SK-N-SH (cell line): Measurements from ENCODE around the gene ARHGEF6. TPM values are rescaled to one million over a fixed set of nuclear protein-coding genes. Genes with fewer than 3 reads are reported as not detected.
A peak's percentile ranks its signal among the peaks of the same experiment; 100 is the strongest.

Experiments used
- CHD2 ChIP-seq: fragments of 150-350 bp; IDR thresholded peaks from 2 replicates; pipeline ENCODE4 v1.6.1; 2018; ENCODE audit warnings: low read length; ENCODE audit not compliant: partially characterized antibody
- CTCF ChIP-seq: fragments of 200-600 bp; sonication (generic); IDR thresholded peaks from 2 replicates; pipeline ENCODE4 v1.6.1; 2017; ENCODE audit warnings: antibody characterized with exemption, mild to moderate bottlenecking, moderate library complexity
- ELF1 ChIP-seq: IDR thresholded peaks from 2 replicates; pipeline ENCODE4 v1.4.0; 2012
- EP300 ChIP-seq, 2 experiments: IDR thresholded peaks; 2 replicates each; pipeline versions ENCODE4 v1.4.0 to v1.6.1; 2012; ENCODE audit warnings: borderline replicate concordance in 1 of 2, low read depth in 1 of 2, low read length in 1 of 2
- FOSL2 ChIP-seq: IDR thresholded peaks from 2 replicates; pipeline ENCODE4 v1.4.0; 2012; ENCODE audit warnings: low read depth, mild to moderate bottlenecking, moderate library complexity, borderline replicate concordance
- FOXJ3 ChIP-seq: sonication (generic); formaldehyde crosslinking; IDR thresholded peaks from 2 replicates; pipeline ENCODE4 v1.5.1; 2020; ENCODE audit warnings: mild to moderate bottlenecking, missing genetic modification reagents
- FOXM1 ChIP-seq: IDR thresholded peaks from 2 replicates; pipeline ENCODE4 v1.4.0; 2012; ENCODE audit warnings: low read depth, mild to moderate bottlenecking
- GABPA ChIP-seq: IDR thresholded peaks from 2 replicates; pipeline ENCODE4 v1.4.0; 2012; ENCODE audit warnings: low read depth, mild to moderate bottlenecking
- GATA2 ChIP-seq: sonication (generic); formaldehyde crosslinking; IDR thresholded peaks from 2 replicates; pipeline ENCODE4 v1.5.0; 2020; ENCODE audit warnings: mild to moderate bottlenecking, missing genetic modification reagents
- JUND ChIP-seq: IDR thresholded peaks from 2 replicates; pipeline ENCODE4 v1.4.0; 2012
- MAX ChIP-seq: IDR thresholded peaks from 2 replicates; pipeline ENCODE4 v1.4.0; 2012; ENCODE audit warnings: low read depth
- NFIC ChIP-seq: IDR thresholded peaks from 2 replicates; pipeline ENCODE4 v1.4.0; 2012; ENCODE audit warnings: borderline replicate concordance
- NRF1 ChIP-seq: IDR thresholded peaks from 2 replicates; pipeline ENCODE4 v1.6.1; 2012; ENCODE audit warnings: low read depth, mild to moderate bottlenecking, low read length
- POLR2AphosphoS5 ChIP-seq: IDR thresholded peaks from 2 replicates; pipeline ENCODE4 v1.6.1; 2012; ENCODE audit warnings: low read depth, low read length
- RAD21 ChIP-seq: IDR thresholded peaks from 2 replicates; pipeline ENCODE4 v1.6.1; 2012; ENCODE audit warnings: mild to moderate bottlenecking, low read length
- RCOR1 ChIP-seq: fragments of 150-350 bp; IDR thresholded peaks from 2 replicates; pipeline ENCODE4 v1.6.1; 2017; ENCODE audit warnings: antibody characterized with exemption, low read length
- REST ChIP-seq: IDR thresholded peaks from 2 replicates; pipeline ENCODE4 v1.6.1; 2012; ENCODE audit warnings: mild to moderate bottlenecking, low read depth, low read length, moderate library complexity
- RFX5 ChIP-seq: IDR thresholded peaks from 2 replicates; pipeline ENCODE4 v1.6.1; 2012; ENCODE audit warnings: mild to moderate bottlenecking, improper control_type of control experiment, low read length
- RXRA ChIP-seq: IDR thresholded peaks from 2 replicates; pipeline ENCODE4 v1.4.0; 2012; ENCODE audit warnings: low read depth, mild to moderate bottlenecking, borderline replicate concordance
- SIN3A ChIP-seq: IDR thresholded peaks from 2 replicates; pipeline ENCODE4 v1.6.1; 2012; ENCODE audit warnings: low read depth, mild to moderate bottlenecking, low read length, moderate library complexity, borderline replicate concordance
- SMC3 ChIP-seq: IDR thresholded peaks from 2 replicates; pipeline ENCODE4 v1.6.1; 2012; ENCODE audit warnings: low read depth, low read length, improper control_type of control experiment
- TAF1 ChIP-seq: IDR thresholded peaks from 2 replicates; pipeline ENCODE4 v1.6.1; 2012; ENCODE audit warnings: low read depth, mild to moderate bottlenecking, low read length, moderate library complexity, borderline replicate concordance
- TCF12 ChIP-seq: IDR thresholded peaks from 2 replicates; pipeline ENCODE4 v1.4.0; 2012
- TEAD4 ChIP-seq: IDR thresholded peaks from 2 replicates; pipeline ENCODE4 v1.4.0; 2012; ENCODE audit warnings: mild to moderate bottlenecking, borderline replicate concordance; ENCODE audit not compliant: insufficient read depth
- USF1 ChIP-seq: IDR thresholded peaks from 2 replicates; pipeline ENCODE4 v1.4.0; 2012; ENCODE audit warnings: low read depth, borderline replicate concordance
- YY1 ChIP-seq: IDR thresholded peaks from 2 replicates; pipeline ENCODE4 v1.4.0; 2012; ENCODE audit warnings: low read depth, mild to moderate bottlenecking
- polyA plus RNA-seq, 3 experiments: library from polyadenylated mRNA; depleted of rRNA; stranded (reverse); fragments of >200 nt; gene quantifications; 2 replicates each; pipeline ENCODE4 v1.2.3, GENCODE V29; 2012

The ARHGEF6 gene
- polyA plus RNA-seq, 1 of the 3 experiments (the other 2 are of a cell fraction): 2.7 TPM

GRCh38 chrX:136768469-136769084, 12.2 kb downstream of the ARHGEF6 start (continued):
- TF ChIP-seq REST: no peak
- TF ChIP-seq FOXJ3 (CRISPR knock-in tag): no peak
- TF ChIP-seq CTCF: no peak
- peak; percentile 40; the same call in 1 of the 2 replicates for TF ChIP-seq POLR2AphosphoS5
- TF ChIP-seq NRF1: no peak
- TF ChIP-seq FOXM1: no peak
- no peak for TF ChIP-seq RCOR1
- TF ChIP-seq SMC3: no peak
- TF ChIP-seq SIN3A: no peak
- no peak; the same call in 1 of the 2 replicates for TF ChIP-seq MAX
- peak; percentile 16; the same call in 1 of the 2 replicates for TF ChIP-seq TCF12
- peak; percentile 46; the same call in 1 of the 2 replicates for TF ChIP-seq FOSL2
- TF ChIP-seq NFIC: peak; percentile 57; the same call in 1 of the 2 replicates
- no peak for TF ChIP-seq YY1
- peak; percentile 48; the same call in 1 of the 2 replicates for TF ChIP-seq RXRA
- TF ChIP-seq CHD2: no peak
- no peak for TF ChIP-seq RFX5
- TF ChIP-seq RAD21: no peak
- no peak for TF ChIP-seq ELF1
- 0 out of 4 replicates have a peak, but pooled peaks of 1 of the 2 experiments have one; percentile 13 for TF ChIP-seq EP300 (IDR thresholded peaks at IDR 0.05; ENCODE audit: borderline replicate concordance in 1 of 2, low read depth in 1 of 2, low read length in 1 of 2)
- TF ChIP-seq JUND: peak; percentile 40; the same call in 1 of the 2 replicates
- no peak for TF ChIP-seq USF1
- no peak for TF ChIP-seq GABPA
- no peak for TF ChIP-seq GATA2
- TF ChIP-seq TAF1: no peak
- TF ChIP-seq TEAD4: no peak
